Endodermal cell (in vitro differentiated cells): ENCODE measurements around the gene PEAK3. TPM values are rescaled to one million over a fixed set of nuclear protein-coding genes. Genes with fewer than 3 reads are reported as not detected.

Experiments used
- DNase-seq: peaks from one replicate; pipeline ENCODE4 v3.0.0-alpha.2; 2017
- H3K27ac ChIP-seq: 2 replicates; pipeline ENCODE4 v1.5.1; 2013; ENCODE audit warnings: mild to moderate bottlenecking, low read depth, low read length, moderate library complexity
- H3K27me3 ChIP-seq: 2 replicates; pipeline ENCODE4 v1.6.1; 2013; ENCODE audit warnings: mild to moderate bottlenecking, low read length, moderate library complexity; ENCODE audit not compliant: insufficient read depth, control insufficient read depth, poor library complexity, severe bottlenecking
- H3K36me3 ChIP-seq: 2 replicates; pipeline ENCODE4 v1.7.0; 2013; ENCODE audit warnings: mild to moderate bottlenecking, low read length, moderate library complexity; ENCODE audit not compliant: control insufficient read depth, insufficient read depth
- H3K4me1 ChIP-seq: one replicate; pipeline ENCODE4 v1.7.0; 2013; ENCODE audit warnings: low read length; ENCODE audit not compliant: control insufficient read depth, insufficient read depth
- H3K4me3 ChIP-seq: 2 replicates; pipeline ENCODE4 v1.5.1; 2013; ENCODE audit warnings: mild to moderate bottlenecking, low read length, moderate library complexity
- H3K9ac ChIP-seq: 2 replicates; pipeline ENCODE4 v1.6.1; 2013; ENCODE audit warnings: mild to moderate bottlenecking, low read length, moderate library complexity; ENCODE audit not compliant: poor library complexity, severe bottlenecking; ENCODE audit errors: extremely low read depth
- H3K9me3 ChIP-seq: 2 replicates; pipeline ENCODE4 v1.6.1; 2013; ENCODE audit warnings: mild to moderate bottlenecking, low read length, moderate library complexity; ENCODE audit not compliant: control insufficient read depth
- H3K27ac Mint-ChIP-seq: 2 replicates; pipeline ENCODE4 v1.8.0; 2020; ENCODE audit warnings: mixed read lengths
- H3K27me3 Mint-ChIP-seq: 2 replicates; pipeline ENCODE4 v1.8.0; 2021; ENCODE audit warnings: mild to moderate bottlenecking, mixed read lengths; ENCODE audit not compliant: insufficient read depth
- H3K36me3 Mint-ChIP-seq: 2 replicates; pipeline ENCODE4 v1.8.0; 2020; ENCODE audit warnings: low read depth, mixed read lengths
- H3K4me1 Mint-ChIP-seq: 2 replicates; pipeline ENCODE4 v1.8.0; 2020; ENCODE audit warnings: mixed read lengths
- H3K4me3 Mint-ChIP-seq: 2 replicates; pipeline ENCODE4 v1.8.0; 2020; ENCODE audit warnings: mild to moderate bottlenecking, moderate library complexity, mixed read lengths
- H3K9me3 Mint-ChIP-seq: 2 replicates; pipeline ENCODE4 v1.8.0; 2020; ENCODE audit warnings: mild to moderate bottlenecking, mixed read lengths
- CTCF ChIP-seq: fragments of 200-600 bp; sonication (generic); conservative IDR thresholded peaks from 2 replicates; pipeline ENCODE4 v1.5.0; 2021; ENCODE audit warnings: antibody characterized with exemption, mild to moderate bottlenecking
- WGBS, 2 experiments: methylation state at CpG; one replicate each; pipeline versions ENCODE4 v1.1.5 to v1.1.7; 2013; ENCODE audit warnings: missing lambda C conversion rate in 2 of 2, mixed read lengths in 1 of 2; ENCODE audit not compliant: insufficient coverage in 1 of 2, insufficient read length in 1 of 2; 5-methylcytosine and 5-hydroxymethylcytosine counted together
- total RNA-seq, 2 donors: library from RNA; stranded (reverse); fragmentation: NEBNext Ultra II Directional in 1 of 2; extraction: Animal tissue kit (Norgen Biotek cat#: 25700) in 1 of 2; gene quantifications; 2 replicates in 1 of 2; 3 replicates in 1 of 2; pipeline ENCODE4 v1.2.1, GENCODE V29; 2021

PEAK3 gene
- total RNA-seq, 2 donors from 2014 or later, result not detected

GRCh38 chr19:2252797-2253105 is 29.2 kb downstream of the PEAK3 start:
- no peaks in the 10 kb centered on the region for H3K4me1 ChIP-seq
- peaks cover 16% of the 10 kb centered on the region for H3K27me3 ChIP-seq
- peak overlapping the region; percentile 73 for H3K4me3 ChIP-seq
- Mint-ChIP-seq H3K4me3 (peak overlapping the region; percentile 54), H3K9me3 (no peaks in the 10 kb centered on the region), H3K27ac (no peak overlapping the region), H3K4me1 (peaks cover 3% of the 10 kb centered on the region), H3K36me3 (peaks cover 4% of the 10 kb centered on the region), H3K27me3 (peaks cover 10% of the 10 kb centered on the region)
- no peak overlapping the region for H3K27ac ChIP-seq
- 51 to 61% methylated on average over 6 to 18 of the region's 18 CpGs for whole genome bisulfite sequencing, 2 experiments
- no peak overlapping the region for H3K9ac ChIP-seq
- DNase-seq, result no peak
- no peaks in the 10 kb centered on the region for H3K36me3 ChIP-seq
- no peaks in the 10 kb centered on the region for H3K9me3 ChIP-seq
- TF ChIP-seq CTCF, result no peak

- Mint-ChIP-seq H3K27ac (no peak overlapping the region), H3K27me3 (peaks cover 10% of the 10 kb centered on the region), H3K36me3 (peaks cover 4% of the 10 kb centered on the region), H3K9me3 (no peaks in the 10 kb centered on the region), H3K4me3 (no peak overlapping the region), H3K4me1 (peaks cover 3% of the 10 kb centered on the region)
- Histone ChIP-seq H3K9me3 (no peaks in the 10 kb centered on the region), H3K27ac (no peak overlapping the region), H3K4me1 (no peaks in the 10 kb centered on the region), H3K36me3 (peaks cover 1% of the 10 kb centered on the region), H3K4me3 (no peak overlapping the region), H3K9ac (no peak overlapping the region), H3K27me3 (peaks cover 16% of the 10 kb centered on the region)
- no peak for DNase-seq
- no peak for TF ChIP-seq CTCF
- WGBS, 2 experiments, result 74 to 81% methylated on average over 54 to 74 of the region's 74 CpGs
Observed at GRCh38 chr19:2252055-2252796, 29.7 kb downstream of the PEAK3 start.

- H3K27ac ChIP-seq, result no peak overlapping the region
- H3K27me3 Mint-ChIP-seq, result peaks cover 10% of the 10 kb centered on the region
- DNase-seq, result no peak
- no peaks in the 10 kb centered on the region for H3K9me3 ChIP-seq
- no peak overlapping the region for H3K27ac Mint-ChIP-seq
- H3K36me3 Mint-ChIP-seq, result peaks cover 4% of the 10 kb centered on the region
- H3K4me1 ChIP-seq, result no peaks in the 10 kb centered on the region
- H3K4me3 Mint-ChIP-seq, result no peak overlapping the region
- no peaks in the 10 kb centered on the region for H3K9me3 Mint-ChIP-seq
- 83 to 87% methylated on average over 91 to 125 of the region's 125 CpGs for WGBS, 2 experiments
- peaks cover 3% of the 10 kb centered on the region for H3K4me1 Mint-ChIP-seq
- no peak overlapping the region for H3K4me3 ChIP-seq
- peaks cover 6% of the 10 kb centered on the region for H3K36me3 ChIP-seq
- no peak for TF ChIP-seq CTCF
- H3K27me3 ChIP-seq, result peaks cover 16% of the 10 kb centered on the region
- no peak overlapping the region for H3K9ac ChIP-seq
Observed at GRCh38 chr19:2251106-2252054, 30.6 kb downstream of the PEAK3 start.
